CD14-positive monocyte (primary cell): Measurements from ENCODE around the gene S100A4. TPM values are rescaled to one million over a fixed set of nuclear protein-coding genes. Genes with fewer than 3 reads are reported as not detected.
A peak's percentile ranks its signal among the peaks of the same experiment; 100 is the strongest.

ENCODE experiments used
- DNase-seq, 3 donors: peaks; one replicate each; pipeline ENCODE4 v3.0.0-alpha.2; 2011 to 2022
- H2AFZ ChIP-seq: 2 replicates; pipeline ENCODE4 v1.6.0; 2012; ENCODE audit warnings: mild to moderate bottlenecking, low read depth, low read length, inconsistent platforms; ENCODE audit not compliant: insufficient read depth, poor library complexity, severe bottlenecking
- H3K27ac ChIP-seq, 2 donors: 1 replicate in 1 of 2; 2 replicates in 1 of 2; pipeline ENCODE4 v1.5.1; 2012 to 2013; ENCODE audit warnings: low read length in 2 of 2, control low read depth in 1 of 2, inconsistent platforms in 1 of 2, low read depth in 1 of 2, mild to moderate bottlenecking in 1 of 2
- H3K27me3 ChIP-seq, 2 donors: one replicate each; pipeline versions ENCODE4 v1.6.0 to v1.6.1; 2011 to 2013; ENCODE audit warnings: low read length in 2 of 2; ENCODE audit not compliant: control insufficient read depth in 2 of 2, insufficient read depth in 2 of 2
- H3K36me3 ChIP-seq, 2 donors: replicated peaks in 1 of 2; 1 replicate in 1 of 2; 2 replicates in 1 of 2; pipeline versions ENCODE4 v1.5.1 to v1.6.1; 2012 to 2013; ENCODE audit warnings: low read length in 2 of 2, control low read depth in 1 of 2, inconsistent platforms in 1 of 2, mild to moderate bottlenecking in 1 of 2; ENCODE audit not compliant: insufficient read depth in 2 of 2, control insufficient read depth in 1 of 2
- H3K4me1 ChIP-seq, 2 donors: 1 replicate in 1 of 2; 2 replicates in 1 of 2; pipeline versions ENCODE4 v1.5.1 to v1.6.1; 2012 to 2013; ENCODE audit warnings: low read length in 2 of 2, control low read depth in 1 of 2, inconsistent platforms in 1 of 2, mild to moderate bottlenecking in 1 of 2, moderate library complexity in 1 of 2; ENCODE audit not compliant: insufficient read depth in 2 of 2, control insufficient read depth in 1 of 2
- H3K4me2 ChIP-seq: replicated peaks from 2 replicates; pipeline ENCODE3; 2012; ENCODE audit warnings: low read length, moderate library complexity, mild to moderate bottlenecking; ENCODE audit not compliant: poor library complexity, severe bottlenecking; ENCODE audit errors: extremely low read depth
- H3K4me3 ChIP-seq, 3 experiments: fragments of 200-600 bp in 1 of 3; sonication (generic) in 1 of 3; replicated peaks in 1 of 3; 1 replicate in 2 of 3; 2 replicates in 1 of 3; pipeline ENCODE4 v1.5.1; 2011 to 2013; ENCODE audit warnings: low read length in 3 of 3, mild to moderate bottlenecking in 3 of 3, control low read depth in 2 of 3, low read depth in 2 of 3, inconsistent platforms in 1 of 3, moderate library complexity in 1 of 3
- H3K79me2 ChIP-seq: 2 replicates; pipeline ENCODE4 v1.6.0; 2012; ENCODE audit warnings: mild to moderate bottlenecking, control low read depth, inconsistent platforms, low read length, moderate library complexity; ENCODE audit not compliant: insufficient read depth
- H3K9ac ChIP-seq: 2 replicates; pipeline ENCODE4 v1.6.0; 2017; ENCODE audit warnings: low read length, mild to moderate bottlenecking; ENCODE audit not compliant: insufficient read depth, poor library complexity, severe bottlenecking
- H3K9me3 ChIP-seq, 2 donors: replicated peaks in 1 of 2; 1 replicate in 1 of 2; 2 replicates in 1 of 2; pipeline versions ENCODE4 v1.5.1 to v1.6.1; 2012 to 2013; ENCODE audit warnings: low read length in 2 of 2, control low read depth in 1 of 2; ENCODE audit not compliant: control insufficient read depth in 1 of 2, insufficient read depth in 1 of 2
- H4K20me1 ChIP-seq: 2 replicates; pipeline ENCODE4 v1.6.0; 2012; ENCODE audit warnings: mild to moderate bottlenecking, low read length, control low read depth, moderate library complexity; ENCODE audit not compliant: insufficient read depth
- H3K27ac Mint-ChIP-seq, 7 donors: one replicate each; pipeline ENCODE4 v1.8.0; 2020; ENCODE audit warnings: mild to moderate bottlenecking in 7 of 7, mixed read lengths in 7 of 7, moderate library complexity in 6 of 7, inconsistent platforms in 2 of 7
- H3K27me3 Mint-ChIP-seq, 3 donors: one replicate each; pipeline ENCODE4 v1.8.0; 2021 to 2022; ENCODE audit warnings: low read depth in 3 of 3, mild to moderate bottlenecking in 3 of 3, mixed read lengths in 3 of 3, moderate library complexity in 3 of 3, inconsistent platforms in 1 of 3
- H3K36me3 Mint-ChIP-seq, 2 donors: one replicate each; pipeline ENCODE4 v1.8.0; 2020; ENCODE audit warnings: mixed read lengths in 2 of 2, inconsistent platforms in 1 of 2, mild to moderate bottlenecking in 1 of 2
- H3K4me1 Mint-ChIP-seq: one replicate; pipeline ENCODE4 v1.8.0; 2020; ENCODE audit warnings: mild to moderate bottlenecking, mixed read lengths
- H3K4me3 Mint-ChIP-seq, 2 donors: one replicate each; pipeline ENCODE4 v1.8.0; 2020; ENCODE audit warnings: mild to moderate bottlenecking in 2 of 2, mixed read lengths in 2 of 2, moderate library complexity in 1 of 2
- H3K9me3 Mint-ChIP-seq, 7 donors: one replicate each; pipeline ENCODE4 v1.8.0; 2020 to 2022; ENCODE audit warnings: mixed read lengths in 7 of 7, mild to moderate bottlenecking in 6 of 7, moderate library complexity in 6 of 7, inconsistent platforms in 2 of 7
- WGBS: methylation state at CpG from one replicate; pipeline ENCODE4 v1.1.5; 2013; ENCODE audit warnings: missing lambda C conversion rate; ENCODE audit not compliant: insufficient coverage; 5-methylcytosine and 5-hydroxymethylcytosine counted together
- intact Hi-C, 2 donors: fragments of 100-400 bp; cut with micrococcal nuclease; formaldehyde crosslinking; loops; one replicate each; pipeline versions ENCODE4 v1.15.0 to v1.15.1; 2023
- polyA plus RNA-seq, 3 donors: library from polyadenylated mRNA; depleted of rRNA in 1 of 3; unstranded in 2 of 3; stranded (reverse) in 1 of 3; fragments of 300-500 nt in 2 of 3; fragments of >200 nt in 1 of 3; fragmentation: Illumina TruSeq in 2 of 3; gene quantifications; 1 replicate in 2 of 3; 2 replicates in 1 of 3; pipeline ENCODE4 v1.2.3, GENCODE V29; 2012 to 2021
- TF ChIP-seq, protein P1 (sequence below): fragments of 200-600 bp; IDR thresholded peaks from one replicate; pipeline ENCODE4 v1.8.0; 2022; ENCODE audit warnings: antibody characterized with exemption, mild to moderate bottlenecking

Gene S100A4
- polyA plus RNA-seq, 3 donors: 4,538 to 7,344 (median 6,092) TPM

DNA sequence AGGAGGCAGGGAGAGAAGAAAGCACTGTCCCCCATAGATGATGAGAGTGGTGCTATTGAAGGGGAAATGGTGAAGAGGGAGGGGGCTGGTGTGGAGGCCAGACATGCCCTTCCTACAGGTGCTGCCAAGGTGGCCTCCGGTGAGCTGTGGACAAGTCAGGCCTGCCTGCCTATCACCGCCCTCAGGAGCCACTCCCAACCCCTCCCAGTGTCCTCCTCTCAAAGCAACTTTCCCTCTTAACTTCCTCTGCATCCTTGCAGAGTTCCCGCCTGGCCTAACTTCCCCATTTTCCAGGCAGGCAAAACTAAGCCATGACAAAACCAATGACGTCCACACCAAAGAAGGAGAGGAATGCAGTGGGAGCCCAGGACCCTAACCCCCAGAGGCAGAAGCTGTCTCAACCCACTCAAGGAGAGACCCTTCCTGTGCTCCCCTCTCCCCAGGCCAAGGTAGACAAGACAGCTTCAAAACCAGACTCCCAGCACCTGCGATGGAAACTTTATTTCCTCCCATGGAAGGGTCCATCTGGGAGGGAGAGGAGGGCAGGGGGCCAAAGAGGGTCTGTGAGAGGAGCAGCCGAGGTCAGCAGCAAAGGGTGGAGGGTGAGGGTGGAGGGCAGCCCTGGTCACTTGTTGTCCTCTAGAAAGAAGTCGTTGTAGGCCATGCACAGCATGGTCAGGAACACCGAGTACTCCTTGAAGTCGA lies 8.8 kb downstream of the S100A4 start:
- TF ChIP-seq, protein P1, sequence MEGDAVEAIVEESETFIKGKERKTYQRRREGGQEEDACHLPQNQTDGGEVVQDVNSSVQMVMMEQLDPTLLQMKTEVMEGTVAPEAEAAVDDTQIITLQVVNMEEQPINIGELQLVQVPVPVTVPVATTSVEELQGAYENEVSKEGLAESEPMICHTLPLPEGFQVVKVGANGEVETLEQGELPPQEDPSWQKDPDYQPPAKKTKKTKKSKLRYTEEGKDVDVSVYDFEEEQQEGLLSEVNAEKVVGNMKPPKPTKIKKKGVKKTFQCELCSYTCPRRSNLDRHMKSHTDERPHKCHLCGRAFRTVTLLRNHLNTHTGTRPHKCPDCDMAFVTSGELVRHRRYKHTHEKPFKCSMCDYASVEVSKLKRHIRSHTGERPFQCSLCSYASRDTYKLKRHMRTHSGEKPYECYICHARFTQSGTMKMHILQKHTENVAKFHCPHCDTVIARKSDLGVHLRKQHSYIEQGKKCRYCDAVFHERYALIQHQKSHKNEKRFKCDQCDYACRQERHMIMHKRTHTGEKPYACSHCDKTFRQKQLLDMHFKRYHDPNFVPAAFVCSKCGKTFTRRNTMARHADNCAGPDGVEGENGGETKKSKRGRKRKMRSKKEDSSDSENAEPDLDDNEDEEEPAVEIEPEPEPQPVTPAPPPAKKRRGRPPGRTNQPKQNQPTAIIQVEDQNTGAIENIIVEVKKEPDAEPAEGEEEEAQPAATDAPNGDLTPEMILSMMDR: no peak
- Mint-ChIP-seq H3K27me3 (peaks cover 0 to 3% (median 0%) of the 10 kb centered on the region in 3 donors), H3K4me3 (peak overlapping the region; percentile 93), H3K36me3 (peaks cover 23 to 30% of the 10 kb centered on the region in 2 donors), H3K9me3 (peaks cover 0 to 1% (median 0%) of the 10 kb centered on the region in 7 donors), H3K27ac (peak overlapping the region; percentile 95 to 99 (median 97)), H3K4me1 (peaks cover 84% of the 10 kb centered on the region)
- Histone ChIP-seq H3K4me1 (peaks cover 75 to 87% of the 10 kb centered on the region in 2 donors), H3K4me3 (peak overlapping the region; percentile 70 to 91 (median 84)), H3K79me2 (peaks cover 43% of the 10 kb centered on the region), H3K36me3 (peaks cover 4 to 6% of the 10 kb centered on the region in 2 donors), H2AFZ (no peak overlapping the region), H3K9me3 (no peaks in the 10 kb centered on the region), H3K4me2 (peak overlapping the region; percentile 98), H3K9ac (peak overlapping the region; percentile 93), H3K27ac (peak overlapping the region; percentile 96 to 98), H4K20me1 (peaks cover 30% of the 10 kb centered on the region), H3K27me3 (no peaks in the 10 kb centered on the region)
- peak in 2 of 3 donors; percentile 54 to 77 for DNase-seq
- intact Hi-C loops: no loop called here
- 48% methylated on average over 8 of the region's 9 CpGs for WGBS

GRCh38 chr1:153536012-153536670 lies 9.5 kb downstream of the S100A4 start:
- peak overlapping the region; percentile 70 to 91 (median 84) for H3K4me3 ChIP-seq
- peaks cover 30% of the 10 kb centered on the region for H4K20me1 ChIP-seq
- WGBS: under 1% methylated on average over 30 of the region's 38 CpGs
- H3K4me2 ChIP-seq: peak overlapping the region; percentile 98
- H3K79me2 ChIP-seq: peaks cover 47% of the 10 kb centered on the region
- H3K4me3 Mint-ChIP-seq: peak overlapping the region; percentile 93
- H3K27me3 ChIP-seq: no peaks in the 10 kb centered on the region
- TF ChIP-seq, protein P1: no peak
- intact Hi-C loops: no loop called here
- H3K9me3 Mint-ChIP-seq: peaks cover 0 to 1% (median 0%) of the 10 kb centered on the region in 7 donors
- H2AFZ ChIP-seq: peak overlapping the region; percentile 40
- peak overlapping the region; percentile 95 to 99 (median 97) for H3K27ac Mint-ChIP-seq
- peak; percentile 90 to 94 (median 90) for DNase-seq
- peaks cover 0 to 3% (median 0%) of the 10 kb centered on the region in 3 donors for H3K27me3 Mint-ChIP-seq
- H3K9me3 ChIP-seq: no peaks in the 10 kb centered on the region
- peak overlapping the region; percentile 96 to 98 for H3K27ac ChIP-seq
- peaks cover 71 to 84% of the 10 kb centered on the region in 2 donors for H3K4me1 ChIP-seq
- peak overlapping the region; percentile 93 for H3K9ac ChIP-seq
- peaks cover 82% of the 10 kb centered on the region for H3K4me1 Mint-ChIP-seq
- peaks cover 26 to 35% of the 10 kb centered on the region in 2 donors for H3K36me3 Mint-ChIP-seq
- peaks cover 6% of the 10 kb centered on the region in 2 donors for H3K36me3 ChIP-seq
